Fibroblast of skin of back (primary cell): ENCODE results near the gene KRTAP29-1.
"Not testable (repeated sequence)": the region's sequence is repeated elsewhere in the genome, so short reads cannot be mapped to it uniquely, and the experiment has no call there.

Source experiments
- DNase-seq: peaks from one replicate; pipeline ENCODE4 v3.0.0-alpha.2; 2013

Gene KRTAP29-1

DNA sequence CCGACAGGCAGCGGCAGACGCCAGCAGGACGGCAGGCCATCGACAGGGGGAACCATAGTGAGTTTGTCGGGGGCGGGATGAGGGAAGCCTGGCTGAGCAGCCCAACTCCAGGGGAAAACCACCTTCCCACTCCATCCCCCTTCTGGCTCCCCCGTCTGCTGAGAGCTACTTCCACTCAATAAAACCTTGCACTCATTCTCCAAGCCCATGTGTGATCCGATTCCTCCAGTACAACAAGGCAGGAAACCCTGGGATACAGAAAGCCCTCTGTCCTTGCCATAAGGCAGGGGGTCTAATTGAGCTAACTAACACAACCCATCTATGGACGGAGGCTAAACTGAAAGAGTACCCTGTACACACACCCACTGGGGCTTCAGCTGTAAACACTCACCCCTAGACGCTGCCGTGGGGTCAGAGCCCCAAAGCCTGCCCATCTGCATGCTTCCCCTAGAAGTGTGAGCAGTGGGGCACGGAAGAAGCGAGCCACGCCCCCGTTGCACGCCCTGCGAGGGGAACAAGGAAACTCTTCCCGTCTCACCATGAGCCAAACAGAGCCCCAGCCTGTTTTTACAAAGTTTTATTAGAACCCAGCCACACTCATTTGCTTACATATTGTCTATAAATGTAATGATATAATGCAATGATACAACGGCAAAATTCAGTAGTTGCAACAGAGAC lies 4.1 kb downstream of the KRTAP29-1 start:
- DNase-seq = no peak

DNA sequence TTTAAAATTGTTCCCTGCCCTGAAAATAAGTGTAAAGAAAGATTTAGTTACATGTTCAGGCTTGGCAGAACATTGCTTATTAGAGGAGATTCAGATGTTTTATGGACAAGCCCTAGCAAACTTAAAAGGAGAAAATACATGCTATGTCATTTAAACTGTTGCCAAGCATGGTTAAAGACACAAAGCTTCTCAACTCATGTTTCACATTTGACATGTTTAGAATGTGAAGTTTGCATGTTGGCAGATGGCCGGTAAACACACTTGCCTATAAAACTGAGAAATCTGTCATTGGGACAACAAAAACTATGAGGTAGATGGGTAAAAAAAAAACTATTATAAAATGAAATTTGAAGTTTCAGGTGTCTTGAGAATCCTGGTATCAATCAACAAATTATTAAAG lies 5.8 kb downstream of the KRTAP29-1 start:
- DNase-seq = no peak

DNA sequence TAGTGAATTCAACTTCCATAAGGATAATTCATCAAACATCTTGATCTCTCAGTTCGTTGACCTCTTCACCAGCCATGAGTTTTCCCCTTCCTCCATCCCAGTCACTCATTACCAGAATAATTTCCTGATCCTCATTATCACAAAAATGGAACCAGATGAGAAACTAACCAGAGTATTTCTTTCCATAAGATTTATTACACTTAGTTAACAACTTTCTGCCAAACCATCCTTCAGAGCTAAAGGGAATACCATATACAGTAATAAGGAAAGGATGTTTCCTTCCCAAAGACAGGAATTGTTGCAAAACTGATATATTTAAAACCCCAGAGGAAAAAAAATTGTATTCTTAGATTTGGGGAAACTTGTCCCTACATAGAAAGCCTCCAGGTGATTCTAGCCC lies 8.6 kb downstream of the KRTAP29-1 start:
- DNase-seq = no peak

DNA sequence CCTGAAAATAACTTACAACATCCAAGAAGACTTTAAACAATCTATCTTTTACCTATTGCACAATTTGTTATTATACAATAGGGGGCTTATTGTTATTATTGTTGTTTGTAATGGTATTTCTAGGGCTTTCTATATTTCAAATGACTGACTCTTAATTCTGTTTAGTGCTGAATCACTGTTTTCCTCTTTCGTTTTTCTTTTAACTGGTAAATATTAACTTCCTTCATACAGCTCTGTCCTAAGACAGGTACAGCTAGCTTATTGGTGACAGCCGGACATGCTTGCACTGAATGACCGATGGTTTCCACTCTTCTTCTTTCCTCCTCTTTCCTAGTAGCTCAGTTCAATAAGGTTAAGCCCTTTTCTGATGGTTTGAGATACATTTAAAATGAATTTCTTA lies 15.6 kb downstream of the KRTAP29-1 start:
- DNase-seq = no peak

DNA sequence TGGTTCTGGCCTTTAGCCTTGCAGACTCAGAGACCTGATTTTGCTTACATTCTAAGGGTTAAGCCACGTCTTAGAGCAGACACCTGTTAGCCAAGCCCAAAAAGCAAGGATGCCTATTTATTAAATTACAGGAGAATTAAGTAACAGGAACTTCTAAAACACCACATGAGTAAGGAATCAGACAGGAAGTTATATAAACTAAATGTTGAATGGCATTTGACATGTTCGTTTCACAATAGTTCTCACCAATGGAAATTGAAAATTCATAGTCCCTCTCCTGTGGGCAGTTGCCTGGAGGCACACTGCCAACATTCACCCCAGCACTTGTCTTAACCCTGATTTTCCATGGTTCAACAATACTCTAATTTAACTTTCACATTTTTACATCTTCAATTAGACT lies 18.1 kb downstream of the KRTAP29-1 start:
- DNase-seq = no peak

DNA sequence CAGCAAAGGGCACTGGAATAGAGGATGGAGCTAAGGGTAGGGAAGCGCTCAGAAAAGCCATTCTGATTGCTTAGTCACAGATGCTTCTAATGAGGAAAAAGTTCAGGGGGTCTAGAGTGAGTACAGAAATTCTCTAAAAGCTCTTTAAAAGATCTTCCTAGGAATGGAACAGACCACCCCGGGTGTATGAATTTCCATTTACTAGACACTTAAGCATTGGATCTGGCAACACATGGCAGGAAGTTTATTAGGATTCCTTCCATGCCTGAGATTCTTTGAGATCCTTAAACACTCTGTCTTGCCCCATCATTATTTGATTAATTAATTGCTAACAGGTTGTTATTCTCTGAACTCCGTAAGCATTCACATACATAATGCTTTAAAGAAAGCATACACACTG lies 18.6 kb downstream of the KRTAP29-1 start:
- DNase-seq = peak; percentile 83

DNA sequence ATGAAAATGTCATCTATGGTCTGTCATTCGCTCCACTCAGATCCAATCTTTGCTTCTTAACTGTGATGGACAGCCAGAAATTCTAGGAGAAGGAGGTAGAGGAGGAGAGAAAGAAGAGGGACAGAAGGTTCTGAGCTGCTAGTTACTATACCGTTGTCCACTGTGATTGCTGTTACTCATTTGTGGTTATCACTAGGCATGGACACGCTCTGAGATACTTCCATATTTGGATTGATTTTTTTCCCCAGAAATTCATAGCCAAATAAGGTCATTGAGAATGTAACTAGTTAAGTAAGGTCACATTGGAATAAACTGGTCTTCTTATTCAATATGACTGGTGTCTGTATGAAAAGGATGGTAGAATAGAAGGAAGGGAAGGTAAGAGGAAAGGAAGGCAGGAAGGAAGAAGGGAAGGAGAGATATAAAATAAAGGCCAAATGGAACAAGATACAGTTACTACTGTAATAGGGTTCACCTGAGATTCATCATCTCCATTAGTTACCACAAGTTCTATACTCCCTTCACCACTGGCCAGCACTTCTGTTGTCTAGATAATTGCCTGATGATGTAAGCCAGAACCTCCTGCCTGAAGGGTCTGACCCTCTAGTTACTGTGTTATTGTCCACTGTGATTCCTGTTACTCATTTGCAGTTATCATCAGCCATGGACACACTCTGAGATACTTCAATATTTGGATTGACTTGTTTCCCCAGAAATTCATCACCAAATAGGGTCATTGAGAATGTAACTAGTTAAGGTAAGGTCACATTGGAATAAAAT lies 24.3 kb downstream of the KRTAP29-1 start:
- peak; percentile 49 for DNase-seq

DNA sequence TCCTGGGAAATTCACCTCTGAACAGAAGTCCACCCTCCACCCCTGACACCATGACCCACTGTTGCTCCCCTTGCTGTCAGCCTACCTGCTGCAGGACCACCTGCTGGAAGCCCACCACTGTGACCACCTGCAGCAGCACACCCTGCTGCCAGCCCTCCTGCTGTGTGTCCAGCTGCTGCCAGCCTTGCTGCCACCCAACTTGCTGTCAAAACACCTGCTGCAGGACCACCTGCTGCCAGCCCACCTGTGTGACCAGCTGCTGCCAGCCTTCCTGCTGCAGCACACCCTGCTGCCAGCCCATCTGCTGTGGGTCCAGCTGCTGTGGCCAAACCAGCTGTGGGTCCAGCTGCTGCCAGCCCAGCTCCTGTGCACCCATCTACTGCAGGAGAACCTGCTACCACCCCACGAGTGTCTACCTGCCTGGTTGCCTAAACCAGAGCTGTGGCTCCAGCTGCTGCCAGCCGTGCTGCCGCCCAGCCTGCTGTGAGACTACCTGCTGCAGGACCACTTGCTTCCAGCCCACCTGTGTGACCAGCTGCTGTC lies 26.9 kb downstream of the KRTAP29-1 start, which contains the start of gene KRTAP9-7:
Gene KRTAP9-7, plus strand, starts transcription at position 51 of the 543 bp plus-strand sequence. Its CDS starts 0 bp downstream, at position 51.
- DNase-seq = not testable (repeated sequence)

DNA sequence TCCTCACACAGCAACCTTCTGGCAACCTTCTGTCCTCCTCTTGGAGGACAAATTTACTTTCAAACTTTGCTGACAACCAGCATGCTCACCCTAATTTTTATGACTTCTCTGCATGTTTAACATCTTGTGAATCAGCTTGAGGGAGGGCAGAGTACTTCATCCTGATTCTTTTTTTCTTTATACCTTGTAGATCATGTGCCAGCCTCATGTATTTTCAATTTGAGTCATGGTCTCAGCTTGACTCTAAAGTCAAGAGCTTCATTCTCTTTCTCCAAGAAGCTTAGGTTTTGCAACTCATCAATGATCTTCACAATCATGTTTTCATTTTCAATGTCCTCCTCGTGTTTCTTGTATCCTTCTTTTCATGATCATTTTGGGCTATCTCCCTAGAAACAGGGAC lies 30.8 kb downstream of the KRTAP29-1 start:
- no peak for DNase-seq

DNA sequence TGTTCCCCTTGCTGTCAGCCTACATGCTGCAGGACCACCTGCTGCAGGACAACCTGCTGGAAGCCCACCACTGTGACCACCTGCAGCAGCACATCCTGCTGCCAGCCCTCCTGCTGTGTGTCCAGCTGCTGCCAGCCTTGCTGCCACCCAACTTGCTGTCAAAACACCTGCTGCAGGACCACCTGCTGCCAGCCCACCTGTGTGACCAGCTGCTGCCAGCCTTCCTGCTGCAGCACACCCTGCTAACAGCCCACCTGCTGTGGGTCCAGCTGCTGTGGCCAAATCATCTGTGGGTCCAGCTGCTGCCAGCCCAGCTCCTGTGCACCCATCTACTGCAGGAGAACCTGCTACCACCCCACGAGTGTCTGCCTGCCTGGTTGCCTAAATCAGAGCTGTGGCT lies 31.3 kb downstream of the KRTAP29-1 start:
- not testable (repeated sequence) for DNase-seq

DNA sequence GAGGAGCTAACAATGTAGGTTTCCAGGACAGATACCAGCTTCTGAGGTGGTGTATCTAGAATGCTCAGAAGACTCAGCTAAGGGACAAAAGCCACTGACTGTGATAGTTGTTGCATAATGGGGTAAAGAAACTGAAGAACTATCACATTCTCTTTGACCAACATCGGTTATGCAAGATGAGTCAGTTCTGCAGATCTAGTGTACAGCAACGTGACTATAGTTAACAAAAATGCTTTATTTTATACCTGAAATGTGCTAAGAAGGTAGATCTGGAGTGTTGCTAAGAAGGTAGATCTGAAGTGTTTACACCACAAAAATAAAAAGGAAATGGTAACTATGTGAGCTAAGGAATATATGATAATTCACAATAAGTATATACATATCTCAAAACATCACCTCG lies 34.9 kb downstream of the KRTAP29-1 start:
- DNase-seq = no peak

DNA sequence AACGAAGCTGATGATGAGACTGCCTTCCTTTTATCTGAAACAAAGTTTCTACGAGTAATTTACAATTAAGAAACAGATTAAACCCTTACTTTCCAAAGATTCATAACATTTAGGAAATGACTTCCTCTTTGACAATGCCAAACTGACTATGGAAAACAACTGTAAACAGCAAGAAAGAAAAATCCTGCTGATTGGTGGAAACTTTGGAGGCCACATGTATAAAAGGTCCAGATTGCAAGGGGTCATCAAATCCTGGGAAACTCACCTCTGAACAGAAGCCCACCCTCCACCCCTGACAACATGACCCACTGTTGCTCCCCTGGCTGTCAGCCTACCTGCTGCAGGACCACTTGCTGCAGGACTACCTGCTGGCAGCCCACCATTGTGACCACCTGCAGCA lies 37.6 kb downstream of the KRTAP29-1 start, which contains the start of gene KRTAP9-6:
Gene KRTAP9-6, plus strand, starts transcription at position 301 of the 400 bp plus-strand sequence. Its CDS starts 0 bp downstream, at position 301.
- DNase-seq = no peak

DNA sequence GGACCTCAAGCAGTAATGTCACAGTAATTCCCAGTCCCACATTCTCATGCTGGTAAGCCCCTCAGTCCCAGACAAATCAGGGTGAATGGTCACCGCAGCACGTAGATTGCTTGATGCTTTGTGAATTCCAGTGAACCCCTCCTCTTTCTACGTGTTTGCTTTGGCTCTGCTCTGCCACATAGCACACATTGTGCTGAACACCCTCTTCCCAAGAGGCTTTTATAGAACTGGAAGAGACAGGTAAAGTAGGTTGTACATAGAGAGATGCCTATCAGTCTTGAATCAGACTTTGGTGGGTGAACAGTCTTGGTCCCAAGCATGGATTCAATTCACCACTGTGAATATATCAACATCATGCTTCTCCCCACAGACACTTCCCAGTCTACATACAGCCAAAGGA lies 38.1 kb downstream of the KRTAP29-1 start:
- no peak for DNase-seq

DNA sequence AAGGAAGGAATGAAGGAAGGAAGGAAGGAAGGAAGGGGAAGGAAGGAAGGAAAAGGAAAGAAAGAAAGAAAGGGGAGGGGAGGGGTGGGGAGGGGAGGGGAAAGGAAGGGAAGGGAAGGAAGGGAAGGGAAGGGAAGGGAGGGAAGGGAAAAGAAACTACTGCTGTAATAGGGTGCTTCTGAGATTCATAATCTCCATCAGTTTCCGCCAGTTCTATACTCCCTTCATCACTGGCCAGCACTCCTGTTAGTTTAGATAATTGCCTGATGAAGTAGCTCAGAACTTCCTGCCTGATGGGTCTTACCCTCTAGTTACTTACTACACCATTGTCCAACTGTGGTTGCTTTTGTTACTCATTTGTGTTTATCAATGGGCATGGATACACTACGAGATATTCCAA lies 39.4 kb downstream of the KRTAP29-1 start:
- DNase-seq = no peak

DNA sequence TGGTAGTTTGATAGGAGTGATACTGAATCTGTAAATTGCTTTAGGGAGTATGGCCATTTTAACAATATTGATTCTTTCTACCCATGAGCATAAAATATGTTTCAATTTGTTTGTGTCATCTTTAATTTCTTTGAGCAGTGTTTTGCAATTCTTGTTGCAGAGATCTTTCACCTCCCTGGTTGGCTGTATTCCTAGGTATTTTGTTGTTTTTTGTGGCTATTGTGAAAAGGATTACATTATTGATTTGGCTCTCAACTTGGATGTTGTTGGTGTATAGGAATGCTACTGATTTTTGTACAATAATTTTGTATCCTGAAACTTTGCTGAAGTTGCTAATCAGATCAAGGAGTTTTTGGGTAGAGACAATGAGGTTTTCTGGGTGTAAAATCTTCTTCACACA lies 44.2 kb downstream of the KRTAP29-1 start:
- DNase-seq = no peak

DNA sequence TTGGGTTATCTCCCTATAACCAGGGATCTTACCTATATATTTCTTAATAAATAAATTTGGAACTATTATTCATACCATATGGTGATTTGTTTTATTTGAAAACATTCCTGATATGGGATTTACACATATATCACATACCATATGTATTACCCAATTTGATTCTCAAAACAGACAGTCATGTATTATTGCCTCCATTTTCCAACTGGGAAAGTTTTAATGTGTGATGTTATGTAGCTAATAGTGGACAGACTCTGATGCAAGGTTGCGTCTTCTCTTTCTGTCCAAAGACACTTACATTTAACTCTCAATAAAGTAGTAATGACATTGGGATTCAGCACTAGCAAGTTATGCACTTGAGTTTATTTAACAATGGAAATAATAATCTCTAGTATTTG lies 46.4 kb downstream of the KRTAP29-1 start:
- DNase-seq = peak; percentile 86

DNA sequence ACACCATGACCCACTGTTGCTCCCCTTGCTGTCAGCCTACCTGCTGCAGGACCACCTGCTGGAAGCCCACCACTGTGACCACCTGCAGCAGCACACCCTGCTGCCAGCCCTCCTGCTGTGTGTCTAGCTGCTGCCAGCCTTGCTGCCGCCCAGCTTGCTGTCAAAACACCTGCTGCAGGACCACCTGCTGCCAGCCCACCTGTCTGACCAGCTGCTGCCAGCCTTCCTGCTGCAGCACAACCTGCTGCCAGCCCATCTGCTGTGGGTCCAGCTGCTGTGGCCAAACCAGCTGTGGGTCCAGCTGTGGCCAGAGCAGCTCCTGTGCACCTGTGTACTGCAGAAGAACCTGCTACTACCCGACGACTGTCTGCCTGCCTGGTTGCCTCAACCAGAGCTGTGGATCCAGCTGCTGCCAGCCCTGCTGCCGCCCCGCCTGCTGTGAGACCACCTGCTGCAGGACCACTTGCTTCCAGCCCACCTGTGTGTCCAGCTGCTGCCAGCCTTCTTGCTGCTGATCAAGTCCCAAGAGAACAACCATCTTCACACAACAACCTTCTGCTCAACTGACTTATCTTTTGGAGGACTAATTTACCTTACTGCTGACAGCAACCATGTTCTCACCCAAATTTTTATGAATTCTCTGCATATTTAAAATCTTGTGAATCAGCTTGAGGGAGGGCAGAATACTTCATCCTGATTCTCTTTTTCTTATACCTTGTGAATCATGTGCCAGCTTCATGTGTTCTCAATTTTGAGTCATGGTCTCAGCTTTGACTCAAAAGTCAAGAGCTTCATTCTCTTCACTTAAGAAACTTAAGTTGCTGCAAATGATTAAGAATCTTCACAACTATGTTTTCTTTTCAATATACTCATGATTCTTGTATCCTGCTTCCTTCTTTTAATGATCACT lies 47.0 kb downstream of the KRTAP29-1 start, which contains the start of gene KRTAP9-9:
Gene KRTAP9-9, plus strand, starts transcription at position 4 of the 910 bp plus-strand sequence.
- peak; percentile 80 for DNase-seq

DNA sequence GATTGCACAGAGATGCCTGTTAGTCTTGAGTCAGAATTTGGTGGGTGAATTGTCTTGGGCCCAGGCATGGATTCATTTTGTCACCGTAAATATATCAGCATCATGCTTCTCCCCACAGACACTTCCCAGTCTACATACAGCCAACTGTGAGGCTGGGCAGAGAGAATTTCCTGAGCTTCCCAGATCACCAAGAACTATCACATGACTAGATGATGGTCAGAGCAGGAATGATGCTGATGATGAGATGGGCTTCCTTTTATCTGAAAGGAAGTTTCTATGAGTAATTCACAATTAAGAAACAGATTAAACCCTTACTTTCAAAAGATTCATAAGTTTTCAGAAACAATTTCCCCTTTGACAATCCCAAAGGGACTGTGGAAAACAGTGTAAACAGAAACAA lies 47.8 kb downstream of the KRTAP29-1 start:
- DNase-seq = peak; percentile 46
